ENCODE measurements around the gene C3AR1. TPM values are rescaled to one million over a fixed set of nuclear protein-coding genes. Genes with fewer than 3 reads are reported as not detected.

C3AR1 gene
- total RNA-seq, 1 experiment from 2014 or later, result not detected

- H2AFZ ChIP-seq (ENCODE audit: low read length), result no peak overlapping the region
- no peaks in the 10 kb centered on the region for H3K27me3 ChIP-seq (ENCODE audit: insufficient read depth, low read length)
- Mint-ChIP-seq H3K4me1 (no peaks in the 10 kb centered on the region), H3K9me3 (no peaks in the 10 kb centered on the region), H3K36me3 (ENCODE audit: insufficient read depth in 1 of 3, low read depth in 3 of 3) (peaks cover 17 to 39% (median 36%) of the 10 kb centered on the region in 3 experiments; a peak in 6 of 7 replicates), H3K27me3 (ENCODE audit: low read depth) (no peaks in the 10 kb centered on the region), H3K27ac (peak overlapping the region in 1 of 3 experiments; percentile 54; a peak in 1 of 7 replicates), H3K4me3 (no peak overlapping the region)
- no peak overlapping the region for H3K14ac ChIP-seq (ENCODE audit: insufficient read depth, low read length)
- H3K23me2 ChIP-seq (ENCODE audit: insufficient read length, low read depth, low read length, poor library complexity, severe bottlenecking), result no peaks in the 10 kb centered on the region
- H3K79me2 ChIP-seq (ENCODE audit: insufficient read depth, low read length), result no peaks in the 10 kb centered on the region
- no peak overlapping the region for H3K27ac ChIP-seq (ENCODE audit: insufficient read length, low read depth, low read length)
- no peak overlapping the region for H4K8ac ChIP-seq (replicated peaks; ENCODE audit: insufficient read length, low read depth, low read length)
- H3K18ac ChIP-seq (ENCODE audit: insufficient read length, low read depth, low read length), result no peak overlapping the region
- H2BK12ac ChIP-seq (ENCODE audit: insufficient read length, low read depth, low read length), result no peak overlapping the region
- H2BK120ac ChIP-seq (ENCODE audit: low read depth, low read length, poor library complexity, severe bottlenecking), result no peak overlapping the region
- H4K20me1 ChIP-seq (ENCODE audit: control insufficient read depth, insufficient read depth, insufficient read length), result no peaks in the 10 kb centered on the region
- H3K9me3 ChIP-seq (ENCODE audit: control insufficient read depth, low read depth, low read length), result no peaks in the 10 kb centered on the region
- no peak overlapping the region for H3K4ac ChIP-seq (ENCODE audit: low read depth, low read length)
- DNase-seq, result no peak
- no peak overlapping the region for H3K23ac ChIP-seq (ENCODE audit: insufficient read length, low read depth, low read length)
- H3K4me2 ChIP-seq (ENCODE audit: insufficient read depth, insufficient read length, low read length), result no peak overlapping the region
- H2AK5ac ChIP-seq (ENCODE audit: insufficient read length, low read length), result no peak overlapping the region
- no peak overlapping the region for H3T11ph ChIP-seq (ENCODE audit: low read length)
- no CpG with 5 or more reads among the region's 7 CpGs for WGBS (ENCODE audit: extremely low coverage, insufficient read length, low lambda C conversion rate)
- H2BK20ac ChIP-seq (ENCODE audit: low read depth, low read length, poor library complexity, severe bottlenecking), result no peak overlapping the region
- H3K9ac ChIP-seq (ENCODE audit: extremely low read depth, insufficient read length, low read length), result no peak overlapping the region
- no peak overlapping the region for H2BK15ac ChIP-seq (ENCODE audit: low read depth, low read length)
- H3K4me1 ChIP-seq (ENCODE audit: insufficient read depth, low read length), result no peaks in the 10 kb centered on the region
- H4K91ac ChIP-seq (ENCODE audit: insufficient read length, low read depth, low read length), result no peak overlapping the region
- H3K56ac ChIP-seq (ENCODE audit: insufficient read length, low read depth, low read length), result no peak overlapping the region
- no peak overlapping the region for H2BK5ac ChIP-seq (ENCODE audit: insufficient read length, low read length)
- no peaks in the 10 kb centered on the region for H3K79me1 ChIP-seq (ENCODE audit: insufficient read depth, low read depth, low read length, poor library complexity, severe bottlenecking)
- no peak for TF ChIP-seq CTCF (conservative IDR thresholded peaks at IDR 0.05)
- H4K5ac ChIP-seq (ENCODE audit: insufficient read length, low read depth, low read length), result no peak overlapping the region
These were observed 15.4 kb downstream of the C3AR1 start for GRCh38 chr12:8050600-8051250.

All from H9 (cell line).